ENCODE measurements around the gene EMC10. TPM values are rescaled to one million over a fixed set of nuclear protein-coding genes. Genes with fewer than 3 reads are reported as not detected.

Gene EMC10
- total and polyA plus RNA-seq, 8 donors = 30.8 to 284 (median 57.6) TPM

GRCh38 chr19:50465000-50465399 is 11.3 kb upstream of the EMC10 start:
- Histone ChIP-seq H3K9me3 (no peaks in the 10 kb centered on the region), H3K27me3 (peaks cover 0 to 51% (median 12%) of the 10 kb centered on the region in 3 donors), H3K4me1 (peaks cover 0 to 7% (median 0%) of the 10 kb centered on the region in 4 donors), H3K27ac (no peak overlapping the region), H3K36me3 (no peaks in the 10 kb centered on the region), H3K4me3 (no peak overlapping the region)
- intact Hi-C loops (cut with DNase I; ENCODE audit: low total_unique reads) = no loop called here
- TF ChIP-seq EP300 (IDR thresholded peaks at IDR 0.05) (no peak), POLR2AphosphoS5 (IDR thresholded peaks at IDR 0.05) (no peak), POLR2A (IDR thresholded peaks at IDR 0.05) (no peak), CTCF (IDR thresholded peaks at IDR 0.05) (no peak)
- no peak for DNase-seq
- 82 to 92% (median 92%) methylated on average over 13 of the region's 13 CpGs for WGBS, 5 donors

GRCh38 chr19:50465986-50466705 is 10.2 kb upstream of the EMC10 start:
- no peak overlapping the region for H3K4me3 ChIP-seq
- intact Hi-C loops (cut with DNase I; ENCODE audit: low total_unique reads) = no loop called here
- peak; percentile 60 to 77 for DNase-seq
- 25 to 52% (median 32%) methylated on average over 24 to 29 of the region's 29 CpGs for WGBS, 5 donors
- H3K36me3 ChIP-seq = no peaks in the 10 kb centered on the region
- peaks cover 0 to 40% (median 5%) of the 10 kb centered on the region in 3 donors for H3K27me3 ChIP-seq
- no peak overlapping the region for H3K27ac ChIP-seq
- no peaks in the 10 kb centered on the region for H3K9me3 ChIP-seq
- peaks cover 0 to 7% (median 0%) of the 10 kb centered on the region in 4 donors for H3K4me1 ChIP-seq
- TF ChIP-seq POLR2A (IDR thresholded peaks at IDR 0.05) = no peak
- TF ChIP-seq CTCF (IDR thresholded peaks at IDR 0.05) = peak in 1 of 7 experiments; percentile 15

GRCh38 chr19:50466706-50467039 is 9.6 kb upstream of the EMC10 start:
- Histone ChIP-seq H3K9me3 (no peaks in the 10 kb centered on the region), H3K27me3 (peaks cover 0 to 34% (median 3%) of the 10 kb centered on the region in 3 donors), H3K27ac (no peak overlapping the region), H3K36me3 (no peaks in the 10 kb centered on the region), H3K4me3 (no peak overlapping the region), H3K4me1 (peaks cover 0 to 7% (median 0%) of the 10 kb centered on the region in 4 donors)
- no peak for TF ChIP-seq EP300 (IDR thresholded peaks at IDR 0.05)
- TF ChIP-seq POLR2AphosphoS5 (IDR thresholded peaks at IDR 0.05) = no peak
- no peak for TF ChIP-seq CTCF (IDR thresholded peaks at IDR 0.05)
- TF ChIP-seq POLR2A (IDR thresholded peaks at IDR 0.05) = no peak
- no peak for DNase-seq
- 35 to 69% (median 48%) methylated on average over 8 to 11 of the region's 11 CpGs for WGBS, 5 donors
- intact Hi-C loops (cut with DNase I; ENCODE audit: low total_unique reads) = no loop called here

- H3K27ac ChIP-seq = no peak overlapping the region
- H3K27me3 ChIP-seq = peaks cover 0 to 27% (median 0%) of the 10 kb centered on the region in 3 donors
- no peak for DNase-seq
- intact Hi-C loops (cut with DNase I; ENCODE audit: low total_unique reads) = no loop called here
- TF ChIP-seq CTCF (IDR thresholded peaks at IDR 0.05) = no peak
- no peak for TF ChIP-seq EP300 (IDR thresholded peaks at IDR 0.05)
- TF ChIP-seq POLR2AphosphoS5 (IDR thresholded peaks at IDR 0.05) = no peak
- TF ChIP-seq POLR2A (IDR thresholded peaks at IDR 0.05) = no peak
- H3K36me3 ChIP-seq = no peaks in the 10 kb centered on the region
- no peaks in the 10 kb centered on the region for H3K9me3 ChIP-seq
- 76 to 85% (median 77%) methylated on average over 18 of the region's 18 CpGs for WGBS, 5 donors
- no peak overlapping the region for H3K4me3 ChIP-seq
- H3K4me1 ChIP-seq = peaks cover 0 to 7% (median 0%) of the 10 kb centered on the region in 4 donors
Measured at GRCh38 chr19:50467566-50467965, 8.7 kb upstream of the EMC10 start.

Data from stomach (tissue), 9 donors.